PFSK-1 (cell line): ENCODE results near the gene FER1L5.

Experiments
- FOXP2 ChIP-seq: optimal IDR thresholded peaks from 2 replicates; pipeline ENCODE3; 2011; ENCODE audit warnings: borderline replicate concordance, control low read depth, inconsistent platforms; ENCODE audit not compliant: insufficient read depth; ENCODE audit errors: extremely low read length, extremely low read depth
- POLR2AphosphoS5 ChIP-seq: IDR thresholded peaks from 2 replicates; pipeline ENCODE4 v1.6.1; 2012; ENCODE audit warnings: low read depth, mild to moderate bottlenecking, control low read depth, low read length, moderate library complexity
- SIN3A ChIP-seq: IDR thresholded peaks from 2 replicates; pipeline ENCODE4 v1.6.1; 2012; ENCODE audit warnings: mild to moderate bottlenecking, low read length, moderate library complexity, borderline replicate concordance; ENCODE audit not compliant: insufficient read depth
- TAF1 ChIP-seq: IDR thresholded peaks from 2 replicates; pipeline ENCODE4 v1.6.1; 2012; ENCODE audit warnings: low read length, control low read depth, borderline replicate concordance; ENCODE audit not compliant: insufficient read depth
- TF ChIP-seq, protein P1 (sequence below), 2 experiments: IDR thresholded peaks; 2 replicates each; pipeline versions ENCODE4 v1.6.1 to v1.8.0; 2011 to 2012; ENCODE audit warnings: low read depth in 2 of 2, low read length in 2 of 2, control low read depth in 1 of 2, inconsistent platforms in 1 of 2, mild to moderate bottlenecking in 1 of 2, moderate library complexity in 1 of 2; ENCODE audit not compliant: insufficient read depth in 1 of 2

GRCh38 chr2:96622544-96622943 is 20.0 kb upstream of the FER1L5 start:
- TF ChIP-seq POLR2AphosphoS5 (no peak), TAF1 (no peak), SIN3A (no peak), FOXP2 (no peak)
- TF ChIP-seq, protein P1, sequence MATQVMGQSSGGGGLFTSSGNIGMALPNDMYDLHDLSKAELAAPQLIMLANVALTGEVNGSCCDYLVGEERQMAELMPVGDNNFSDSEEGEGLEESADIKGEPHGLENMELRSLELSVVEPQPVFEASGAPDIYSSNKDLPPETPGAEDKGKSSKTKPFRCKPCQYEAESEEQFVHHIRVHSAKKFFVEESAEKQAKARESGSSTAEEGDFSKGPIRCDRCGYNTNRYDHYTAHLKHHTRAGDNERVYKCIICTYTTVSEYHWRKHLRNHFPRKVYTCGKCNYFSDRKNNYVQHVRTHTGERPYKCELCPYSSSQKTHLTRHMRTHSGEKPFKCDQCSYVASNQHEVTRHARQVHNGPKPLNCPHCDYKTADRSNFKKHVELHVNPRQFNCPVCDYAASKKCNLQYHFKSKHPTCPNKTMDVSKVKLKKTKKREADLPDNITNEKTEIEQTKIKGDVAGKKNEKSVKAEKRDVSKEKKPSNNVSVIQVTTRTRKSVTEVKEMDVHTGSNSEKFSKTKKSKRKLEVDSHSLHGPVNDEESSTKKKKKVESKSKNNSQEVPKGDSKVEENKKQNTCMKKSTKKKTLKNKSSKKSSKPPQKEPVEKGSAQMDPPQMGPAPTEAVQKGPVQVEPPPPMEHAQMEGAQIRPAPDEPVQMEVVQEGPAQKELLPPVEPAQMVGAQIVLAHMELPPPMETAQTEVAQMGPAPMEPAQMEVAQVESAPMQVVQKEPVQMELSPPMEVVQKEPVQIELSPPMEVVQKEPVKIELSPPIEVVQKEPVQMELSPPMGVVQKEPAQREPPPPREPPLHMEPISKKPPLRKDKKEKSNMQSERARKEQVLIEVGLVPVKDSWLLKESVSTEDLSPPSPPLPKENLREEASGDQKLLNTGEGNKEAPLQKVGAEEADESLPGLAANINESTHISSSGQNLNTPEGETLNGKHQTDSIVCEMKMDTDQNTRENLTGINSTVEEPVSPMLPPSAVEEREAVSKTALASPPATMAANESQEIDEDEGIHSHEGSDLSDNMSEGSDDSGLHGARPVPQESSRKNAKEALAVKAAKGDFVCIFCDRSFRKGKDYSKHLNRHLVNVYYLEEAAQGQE (IDR thresholded peaks at IDR 0.05; ENCODE audit: insufficient read depth in 1 of 2, low read depth in 2 of 2, low read length in 2 of 2) = no peak
